MM.1S (cell line): ENCODE measurements around the gene CFI.

Source experiments
- EZH2phosphoT487 ChIP-seq: fragments of 300-600 bp; sonication (generic); IDR thresholded peaks from 2 replicates; pipeline ENCODE4 v1.6.1; 2018; ENCODE audit warnings: antibody characterized with exemption, low read length
- TF ChIP-seq, protein P1 (sequence below): fragments of 300-600 bp; sonication (generic); IDR thresholded peaks from 2 replicates; pipeline ENCODE4 v1.5.1; 2016; ENCODE audit warnings: antibody characterized with exemption, low read length, mixed read lengths

DNA sequence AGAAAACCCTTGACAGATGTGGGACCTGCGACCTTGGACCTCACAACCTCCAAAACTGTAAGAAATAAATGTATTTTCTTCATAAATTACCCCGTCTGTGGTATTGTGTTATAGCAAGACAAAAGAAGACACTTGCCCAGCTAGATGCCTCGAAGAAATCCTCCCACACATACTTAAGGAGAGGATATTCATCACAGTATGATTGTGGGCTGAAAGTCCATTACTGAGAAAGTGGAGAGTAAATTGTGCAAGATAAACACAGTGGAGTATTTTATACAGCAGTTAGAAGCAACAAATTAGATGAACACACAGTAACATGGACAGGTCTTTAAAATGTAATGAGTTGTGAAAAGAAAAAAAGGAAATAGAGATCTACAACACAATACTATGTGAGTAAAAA is 46.1 kb downstream of the CFI start:
- TF ChIP-seq, protein P1, sequence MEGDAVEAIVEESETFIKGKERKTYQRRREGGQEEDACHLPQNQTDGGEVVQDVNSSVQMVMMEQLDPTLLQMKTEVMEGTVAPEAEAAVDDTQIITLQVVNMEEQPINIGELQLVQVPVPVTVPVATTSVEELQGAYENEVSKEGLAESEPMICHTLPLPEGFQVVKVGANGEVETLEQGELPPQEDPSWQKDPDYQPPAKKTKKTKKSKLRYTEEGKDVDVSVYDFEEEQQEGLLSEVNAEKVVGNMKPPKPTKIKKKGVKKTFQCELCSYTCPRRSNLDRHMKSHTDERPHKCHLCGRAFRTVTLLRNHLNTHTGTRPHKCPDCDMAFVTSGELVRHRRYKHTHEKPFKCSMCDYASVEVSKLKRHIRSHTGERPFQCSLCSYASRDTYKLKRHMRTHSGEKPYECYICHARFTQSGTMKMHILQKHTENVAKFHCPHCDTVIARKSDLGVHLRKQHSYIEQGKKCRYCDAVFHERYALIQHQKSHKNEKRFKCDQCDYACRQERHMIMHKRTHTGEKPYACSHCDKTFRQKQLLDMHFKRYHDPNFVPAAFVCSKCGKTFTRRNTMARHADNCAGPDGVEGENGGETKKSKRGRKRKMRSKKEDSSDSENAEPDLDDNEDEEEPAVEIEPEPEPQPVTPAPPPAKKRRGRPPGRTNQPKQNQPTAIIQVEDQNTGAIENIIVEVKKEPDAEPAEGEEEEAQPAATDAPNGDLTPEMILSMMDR = no peak
- no peak for TF ChIP-seq EZH2phosphoT487
